H4 (cell line): ENCODE results near the gene RAB43. TPM values are rescaled to one million over a fixed set of nuclear protein-coding genes. Genes with fewer than 3 reads are reported as not detected.
A peak's percentile ranks its signal among the peaks of the same experiment; 100 is the strongest.
"Not testable (repeated sequence)": the region's sequence is repeated elsewhere in the genome, so short reads cannot be mapped to it uniquely, and the experiment has no call there.

Experiments used
- DNase-seq: peaks from one replicate; pipeline ENCODE4 v3.0.0-alpha.2; 2015; ENCODE audit warnings: low spot score
- total RNA-seq: library from RNA; depleted of rRNA; stranded (reverse); fragments of >200 nt; shearing (Covaris generic); gene quantifications from 2 replicates; pipeline ENCODE4 v1.2.3, GENCODE V29; 2014; rRNA removed

The RAB43 gene
- 13.0 and 15.9 TPM in 2 replicates for total RNA-seq

GRCh38 chr3:129121792-129122411 is at the start of gene RAB43:
TSS of gene RAB43 (minus strand) at chr3:129121804. CDS start at chr3:129121489, 315 bp downstream.
- DNase-seq: peak; percentile 64

GRCh38 chr3:129166579-129167332 is 45.2 kb upstream of the RAB43 start:
- DNase-seq: no peak

- not testable (repeated sequence) for DNase-seq
Observed at GRCh38 chr3:129165594-129165993, 44.0 kb upstream of the RAB43 start.

DNA sequence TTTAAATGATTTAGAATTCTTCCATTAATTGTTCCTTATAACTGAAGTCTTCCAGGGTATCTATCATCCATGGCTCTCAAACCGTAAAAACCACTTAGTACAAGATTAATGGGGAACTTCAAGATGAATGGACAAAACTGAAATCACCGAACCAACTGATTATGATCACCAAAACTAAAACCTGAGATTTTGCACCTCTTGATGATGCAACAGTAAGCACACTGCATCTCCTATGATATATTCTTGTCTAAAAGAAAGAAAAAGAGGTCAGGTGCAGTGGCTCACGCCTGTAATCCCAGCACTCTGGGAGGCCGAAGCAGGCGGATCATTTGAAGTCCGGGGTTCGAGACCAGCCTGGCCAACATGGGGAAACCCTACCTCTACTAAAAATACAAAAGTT is 42.9 kb upstream of the RAB43 start:
- DNase-seq: no peak

GRCh38 chr3:129162729-129163579 is 41.4 kb upstream of the RAB43 start:
- no peak for DNase-seq

DNA sequence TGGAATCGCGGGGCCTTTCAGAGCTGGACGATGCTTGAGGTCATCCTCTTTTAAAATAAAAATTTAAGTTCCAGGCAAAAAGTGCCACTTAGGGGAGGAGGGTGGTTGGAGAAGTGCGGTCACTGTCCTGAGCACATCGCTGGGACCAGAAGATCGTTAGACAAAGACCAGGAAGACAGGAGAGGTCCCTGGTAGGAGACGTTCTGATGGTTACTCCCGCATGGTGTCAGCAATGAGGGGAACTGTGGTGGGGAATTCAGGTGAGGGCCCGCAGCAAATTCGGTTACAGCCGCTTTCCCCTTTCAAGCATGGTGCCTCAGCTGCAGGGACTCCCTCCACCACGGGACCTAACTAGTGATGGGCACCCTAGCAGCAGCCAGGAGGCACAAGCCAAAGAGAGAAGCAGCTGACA is 40.3 kb upstream of the RAB43 start:
- peak; percentile 16 for DNase-seq

GRCh38 chr3:129160891-129161859 is 39.6 kb upstream of the RAB43 start, which contains the start of gene ISY1:
TSS of gene ISY1 (minus strand) at chr3:129161063. CDS start at chr3:129160975, 88 bp downstream.
- peak; percentile 96 for DNase-seq

- no peak for DNase-seq
Observed at GRCh38 chr3:129144786-129145185, 23.2 kb upstream of the RAB43 start.

DNA sequence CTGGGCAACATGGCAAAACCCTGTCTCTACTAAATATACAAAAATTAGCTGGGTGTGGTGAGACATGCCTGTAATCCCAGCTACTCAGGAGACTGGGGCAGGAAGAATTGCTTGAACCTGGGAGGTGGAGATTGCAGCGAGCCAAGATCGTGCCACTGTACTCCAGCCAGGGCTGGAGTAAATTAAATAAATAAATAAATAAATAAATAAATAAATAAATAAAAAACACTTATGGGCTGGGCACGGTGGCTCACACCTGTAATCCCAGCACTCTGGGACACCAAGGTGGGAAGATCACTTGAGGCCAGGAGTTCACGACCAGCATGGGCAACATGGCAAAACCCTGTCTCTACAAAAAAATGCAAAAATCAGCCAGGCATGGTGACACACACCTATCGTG is 19.4 kb upstream of the RAB43 start:
- DNase-seq: not testable (repeated sequence)

GRCh38 chr3:129139911-129140310 is 18.3 kb upstream of the RAB43 start:
- no peak for DNase-seq

GRCh38 chr3:129136275-129136674 is 14.7 kb upstream of the RAB43 start:
- not testable (repeated sequence) for DNase-seq

DNA sequence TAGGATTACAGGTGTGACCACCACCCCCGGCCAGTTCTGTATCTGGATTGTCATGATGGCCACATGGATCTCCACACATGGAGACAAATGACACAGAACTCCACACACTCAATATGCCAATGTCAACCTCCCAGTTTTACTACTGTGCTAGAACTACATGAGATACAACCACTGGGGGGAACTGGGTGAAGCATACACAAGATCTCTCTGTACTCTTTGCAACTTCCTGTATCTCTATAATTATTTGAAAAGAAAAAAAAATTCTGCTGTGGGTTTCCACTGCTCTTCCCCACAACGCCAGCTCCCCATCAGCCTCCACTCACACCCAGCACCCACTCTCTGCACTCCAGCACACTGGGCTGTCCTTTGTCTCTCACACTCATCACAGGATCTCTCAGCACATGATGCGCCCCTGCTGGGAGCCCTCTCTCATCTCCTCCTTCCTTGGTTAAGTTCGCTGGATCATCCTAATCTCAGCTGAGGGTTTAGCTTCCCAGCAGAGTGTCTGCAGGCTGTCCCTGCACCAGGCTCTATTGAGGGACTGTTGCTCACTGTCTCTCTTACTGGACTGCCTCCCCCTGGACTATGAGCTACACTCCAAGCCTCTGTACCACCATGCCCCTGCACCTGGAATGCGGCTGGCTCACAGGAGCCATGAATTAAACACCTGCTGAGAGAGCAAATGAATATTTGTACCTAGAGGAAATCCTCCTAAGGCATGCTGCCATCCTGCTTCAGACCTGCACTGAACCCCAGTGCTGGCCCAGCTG is 10.7 kb upstream of the RAB43 start:
- DNase-seq: no peak

DNA sequence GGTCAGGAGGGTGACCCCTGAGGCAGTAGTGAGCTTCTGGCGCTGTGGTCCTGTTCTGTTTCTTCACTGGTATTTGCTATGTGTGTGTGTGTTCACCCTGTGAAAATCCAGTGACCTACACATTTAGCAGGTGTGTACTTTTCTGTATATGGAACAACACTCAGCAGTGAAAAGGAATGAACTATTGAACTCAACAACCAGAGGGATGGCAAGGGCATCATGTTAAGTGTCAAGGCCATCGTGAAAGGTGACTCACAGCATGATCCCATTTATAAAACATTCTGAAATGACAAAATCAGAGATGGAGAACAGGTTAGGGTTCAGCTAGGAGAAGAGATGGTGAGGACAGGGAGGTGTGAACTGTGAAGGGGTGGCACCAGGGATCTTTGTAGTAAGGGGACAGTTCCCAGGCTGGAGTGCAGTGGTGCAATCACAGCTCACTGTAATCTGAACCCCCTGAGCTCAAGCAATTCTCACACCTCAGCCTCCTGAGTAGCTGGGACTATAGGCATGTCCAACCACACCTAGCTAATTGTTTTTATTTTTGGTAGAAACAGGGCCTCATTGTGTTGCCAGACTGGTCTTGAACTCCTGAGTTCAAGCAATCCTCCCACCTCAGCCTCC is 10.0 kb upstream of the RAB43 start:
- no peak for DNase-seq

- no peak for DNase-seq
Observed at GRCh38 chr3:129130291-129130813, 8.7 kb upstream of the RAB43 start.

- no peak for DNase-seq
Observed at GRCh38 chr3:129128357-129129155, 7.0 kb upstream of the RAB43 start.

GRCh38 chr3:129126726-129127280 is 5.2 kb upstream of the RAB43 start:
- DNase-seq: no peak

- DNase-seq: peak; percentile 39
Observed at GRCh38 chr3:129123314-129124060, 1.9 kb upstream of the RAB43 start.
